B cell (primary cell): ENCODE results near the gene THBS2.

ENCODE experiments used
- EZH2 ChIP-seq: IDR thresholded peaks from 2 replicates; pipeline ENCODE4 v1.6.1; 2012; ENCODE audit warnings: borderline replicate concordance, low read depth, mild to moderate bottlenecking, moderate library complexity, low read length; ENCODE audit not compliant: insufficient read depth, poor library complexity, severe bottlenecking
- TF ChIP-seq, protein P1 (sequence below): fragments of 200-600 bp; IDR thresholded peaks from one replicate; pipeline ENCODE4 v1.8.0; 2022; ENCODE audit warnings: antibody characterized with exemption, mild to moderate bottlenecking

DNA sequence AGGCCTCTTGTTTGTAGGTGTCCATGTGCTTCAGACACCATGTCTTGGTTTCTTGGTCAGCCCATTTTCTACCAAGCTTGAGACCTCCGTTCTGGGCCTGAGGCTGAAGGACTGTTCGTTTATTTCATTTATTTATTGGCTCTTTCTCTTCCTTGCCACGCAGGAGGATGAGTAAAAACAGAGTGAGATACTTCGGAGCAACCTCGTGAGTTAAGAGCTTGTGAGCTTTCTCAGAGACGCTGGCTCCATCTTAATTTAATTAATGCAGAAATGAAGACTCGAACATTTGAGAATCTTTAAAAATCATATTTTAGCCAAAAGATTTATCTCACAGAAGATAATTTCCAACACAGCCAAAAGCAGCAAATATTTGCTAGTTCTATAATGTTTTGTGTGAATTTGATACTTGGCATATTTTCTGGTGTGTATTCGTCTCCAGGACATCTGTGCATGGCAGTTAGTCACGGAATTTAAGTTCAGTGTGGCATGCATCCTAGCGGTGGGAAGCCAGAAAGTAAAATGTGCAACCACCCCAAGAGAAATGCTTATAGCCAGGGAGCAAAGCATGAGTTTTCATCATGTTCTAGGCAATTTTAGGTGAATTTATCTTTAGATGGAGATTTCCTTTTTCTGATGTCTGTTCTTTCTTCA lies 76.0 kb downstream of the THBS2 start:
- TF ChIP-seq, protein P1, sequence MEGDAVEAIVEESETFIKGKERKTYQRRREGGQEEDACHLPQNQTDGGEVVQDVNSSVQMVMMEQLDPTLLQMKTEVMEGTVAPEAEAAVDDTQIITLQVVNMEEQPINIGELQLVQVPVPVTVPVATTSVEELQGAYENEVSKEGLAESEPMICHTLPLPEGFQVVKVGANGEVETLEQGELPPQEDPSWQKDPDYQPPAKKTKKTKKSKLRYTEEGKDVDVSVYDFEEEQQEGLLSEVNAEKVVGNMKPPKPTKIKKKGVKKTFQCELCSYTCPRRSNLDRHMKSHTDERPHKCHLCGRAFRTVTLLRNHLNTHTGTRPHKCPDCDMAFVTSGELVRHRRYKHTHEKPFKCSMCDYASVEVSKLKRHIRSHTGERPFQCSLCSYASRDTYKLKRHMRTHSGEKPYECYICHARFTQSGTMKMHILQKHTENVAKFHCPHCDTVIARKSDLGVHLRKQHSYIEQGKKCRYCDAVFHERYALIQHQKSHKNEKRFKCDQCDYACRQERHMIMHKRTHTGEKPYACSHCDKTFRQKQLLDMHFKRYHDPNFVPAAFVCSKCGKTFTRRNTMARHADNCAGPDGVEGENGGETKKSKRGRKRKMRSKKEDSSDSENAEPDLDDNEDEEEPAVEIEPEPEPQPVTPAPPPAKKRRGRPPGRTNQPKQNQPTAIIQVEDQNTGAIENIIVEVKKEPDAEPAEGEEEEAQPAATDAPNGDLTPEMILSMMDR = no peak
- no peak for TF ChIP-seq EZH2
